ENCODE results near the gene RNF4.

- TF ChIP-seq CTCF (IDR thresholded peaks at IDR 0.05; ENCODE audit: low read length) = no peak
- no peak for TF ChIP-seq EZH2 (IDR thresholded peaks at IDR 0.05; ENCODE audit: borderline replicate concordance, low read length)
Observed at GRCh38 chr4:2462218-2462991, 6.5 kb upstream of the RNF4 start.
